Suppressor macrophage treated with lipopolysaccharide for 1 hour (primary cell): ENCODE data around the gene SCN5A.

Experiments
- DNase-seq, 3 donors: peaks; one replicate each; pipeline ENCODE4 v3.0.0-alpha.2; 2020 to 2022

The SCN5A gene

GRCh38 chr3:38647217-38647970, 2.1 kb downstream of the SCN5A start:
- DNase-seq: no peak

DNA sequence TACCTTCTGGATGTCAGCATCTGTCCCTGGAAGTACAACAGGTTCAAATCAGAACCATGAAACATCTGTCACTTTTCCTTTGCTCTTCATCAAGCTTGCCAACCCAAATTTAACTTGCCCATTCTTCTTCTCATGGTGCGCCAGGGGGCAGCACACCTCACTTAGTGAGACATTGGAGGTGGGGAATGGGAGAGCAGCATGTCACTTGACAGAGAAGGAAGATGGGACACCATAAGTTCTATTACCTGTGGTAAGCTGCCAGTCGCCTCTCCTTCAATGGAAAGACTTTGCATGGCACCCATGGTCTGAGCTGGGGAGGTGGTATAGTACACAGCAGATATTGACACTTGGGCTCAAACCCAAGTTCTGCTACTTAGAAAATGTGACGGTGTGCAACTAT, 2.9 kb downstream of the SCN5A start:
- DNase-seq: peak; percentile 39 to 57 (median 43)

DNA sequence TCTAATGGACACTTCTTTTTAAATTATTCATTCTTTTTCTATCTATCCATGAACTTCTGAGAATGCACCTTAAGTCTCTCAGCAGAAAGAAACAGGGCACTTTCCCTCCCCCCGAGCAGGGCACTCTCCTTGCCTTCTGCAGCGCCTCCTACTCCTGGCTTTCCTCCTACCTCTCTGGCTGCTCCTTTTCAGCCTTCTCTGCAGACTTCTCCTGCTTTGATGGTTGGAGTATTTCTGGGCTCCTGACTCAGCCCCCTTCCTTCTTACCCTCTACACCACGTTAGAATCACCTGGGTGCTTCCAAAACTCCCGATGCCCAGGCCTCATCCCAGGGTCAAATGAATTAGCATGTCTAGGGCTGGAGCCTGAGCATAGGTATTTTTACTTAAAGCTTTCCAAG, 3.4 kb downstream of the SCN5A start:
- DNase-seq: no peak

- DNase-seq: no peak
Observed at GRCh38 chr3:38645601-38646000, 3.9 kb downstream of the SCN5A start.

DNA sequence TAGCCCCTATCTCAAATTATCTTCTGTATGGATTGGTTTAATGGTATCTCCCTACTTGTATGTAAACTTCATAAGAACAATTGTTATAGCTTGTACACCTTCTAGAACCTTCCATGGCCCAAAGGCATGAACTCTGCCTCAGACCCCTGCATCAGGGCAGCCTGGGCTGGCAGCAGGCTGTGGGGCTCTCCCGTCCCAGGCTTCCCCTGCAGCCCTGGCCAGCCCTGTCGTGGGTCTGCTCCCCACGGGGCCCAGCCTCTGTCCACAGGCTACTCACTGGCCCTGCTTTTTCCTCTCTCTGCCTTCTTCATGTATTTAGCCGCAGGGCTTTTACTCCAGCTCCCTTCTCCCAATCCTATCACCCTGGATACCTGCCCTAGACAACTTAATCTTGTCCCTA, 4.4 kb downstream of the SCN5A start:
- DNase-seq: no peak

DNA sequence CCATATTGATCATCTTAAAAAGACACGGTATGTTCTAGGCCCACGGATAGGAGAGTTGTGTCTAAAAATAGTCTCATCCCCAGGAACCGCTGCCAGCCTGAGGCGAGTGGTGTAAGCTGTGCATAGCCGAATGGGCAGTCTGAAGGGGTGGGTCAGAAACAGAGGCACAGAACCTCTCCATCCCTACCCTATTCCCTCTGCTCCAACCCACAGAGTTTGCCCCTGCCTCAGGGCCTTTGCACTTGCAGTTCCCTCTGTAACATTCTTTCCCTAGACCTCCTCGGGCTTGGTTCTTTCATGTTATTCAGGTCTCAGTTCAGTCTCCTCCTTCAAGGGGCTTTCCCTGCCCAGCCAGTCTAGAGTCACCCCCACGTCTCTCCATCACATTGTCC, 4.8 kb downstream of the SCN5A start:
- no peak for DNase-seq

DNA sequence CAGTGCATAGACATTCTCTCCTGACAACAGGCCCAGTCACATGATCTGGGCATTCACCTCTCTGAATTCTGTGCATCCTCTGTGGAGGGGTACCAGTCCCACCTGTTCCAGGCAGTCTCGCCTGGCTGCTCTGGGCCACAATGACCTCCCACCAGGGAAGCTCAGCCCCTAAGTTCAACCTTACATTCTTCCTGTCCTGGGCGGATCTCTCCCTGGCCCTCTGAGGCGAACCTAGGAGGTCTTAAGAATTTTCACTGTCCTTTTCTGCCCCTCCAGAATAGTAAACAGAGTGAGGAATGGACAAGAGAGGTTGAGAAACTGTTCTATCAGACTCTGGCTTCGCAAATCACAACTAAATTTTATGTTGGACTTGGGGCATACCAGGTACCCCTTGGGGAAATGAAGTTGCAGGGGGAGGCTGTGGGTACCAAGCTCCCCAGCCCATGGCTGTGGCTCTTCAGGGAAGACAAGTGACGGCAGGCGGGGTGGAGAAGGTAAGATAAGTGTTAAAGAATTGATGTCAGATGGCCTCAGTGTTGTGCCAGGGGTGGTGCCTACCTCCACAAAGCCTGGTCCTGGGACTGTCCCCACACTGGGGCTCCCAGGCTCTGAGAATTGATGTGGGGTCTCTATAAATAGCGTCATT, 5.3 kb downstream of the SCN5A start:
- DNase-seq: no peak

DNA sequence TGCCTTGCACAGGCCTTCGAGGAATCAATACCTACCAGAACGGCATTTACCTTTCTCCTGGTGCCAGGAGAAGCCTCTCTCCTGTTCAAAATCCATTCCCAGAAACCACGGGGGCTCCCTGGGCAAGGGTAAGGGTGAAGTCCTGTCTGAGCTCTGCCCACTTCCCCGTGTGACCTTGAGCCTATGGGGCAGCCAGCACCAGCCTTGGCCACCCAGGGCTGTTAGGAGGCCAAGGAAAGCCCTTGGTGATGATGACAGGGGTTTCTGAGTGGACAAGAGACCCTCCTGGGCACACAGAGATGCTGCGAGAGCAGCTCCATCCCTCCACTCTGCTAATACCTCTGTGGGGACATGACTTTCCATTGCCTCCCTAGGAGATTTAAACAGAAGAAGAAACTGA, 5.9 kb downstream of the SCN5A start:
- no peak for DNase-seq

GRCh38 chr3:38643090-38643489, 6.4 kb downstream of the SCN5A start:
- DNase-seq: no peak

DNA sequence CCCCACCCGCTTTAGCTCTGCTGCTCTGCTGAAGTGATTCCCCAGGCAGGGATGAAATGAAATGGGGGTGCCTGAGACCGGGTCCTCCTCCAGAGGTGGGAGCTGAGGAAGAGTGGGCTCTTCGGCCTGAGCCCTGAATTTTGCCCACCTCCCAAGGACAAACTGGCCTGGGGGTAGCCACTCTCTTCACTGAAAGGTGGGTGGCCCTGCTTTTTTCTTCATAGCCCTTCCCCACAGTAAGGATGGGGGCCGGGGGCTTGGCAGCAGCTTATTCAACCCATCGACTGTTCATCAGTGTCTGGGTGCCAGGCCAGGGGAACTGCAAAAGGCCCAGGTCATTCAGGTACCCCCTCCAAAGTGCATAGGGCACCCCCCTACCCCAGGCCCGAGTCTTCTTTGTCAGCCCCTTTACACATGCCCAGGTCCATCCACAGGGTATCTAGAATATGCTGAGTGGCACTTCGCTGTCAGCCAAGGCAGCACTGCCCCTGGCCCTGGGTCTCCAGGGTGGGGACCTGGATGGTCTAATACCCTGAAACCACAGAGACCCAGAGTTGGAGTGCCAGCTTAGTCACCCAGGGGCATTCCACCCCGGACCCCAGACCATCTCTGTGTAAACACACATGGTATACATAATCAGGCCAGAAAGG, 7.9 kb downstream of the SCN5A start:
- DNase-seq: no peak

DNA sequence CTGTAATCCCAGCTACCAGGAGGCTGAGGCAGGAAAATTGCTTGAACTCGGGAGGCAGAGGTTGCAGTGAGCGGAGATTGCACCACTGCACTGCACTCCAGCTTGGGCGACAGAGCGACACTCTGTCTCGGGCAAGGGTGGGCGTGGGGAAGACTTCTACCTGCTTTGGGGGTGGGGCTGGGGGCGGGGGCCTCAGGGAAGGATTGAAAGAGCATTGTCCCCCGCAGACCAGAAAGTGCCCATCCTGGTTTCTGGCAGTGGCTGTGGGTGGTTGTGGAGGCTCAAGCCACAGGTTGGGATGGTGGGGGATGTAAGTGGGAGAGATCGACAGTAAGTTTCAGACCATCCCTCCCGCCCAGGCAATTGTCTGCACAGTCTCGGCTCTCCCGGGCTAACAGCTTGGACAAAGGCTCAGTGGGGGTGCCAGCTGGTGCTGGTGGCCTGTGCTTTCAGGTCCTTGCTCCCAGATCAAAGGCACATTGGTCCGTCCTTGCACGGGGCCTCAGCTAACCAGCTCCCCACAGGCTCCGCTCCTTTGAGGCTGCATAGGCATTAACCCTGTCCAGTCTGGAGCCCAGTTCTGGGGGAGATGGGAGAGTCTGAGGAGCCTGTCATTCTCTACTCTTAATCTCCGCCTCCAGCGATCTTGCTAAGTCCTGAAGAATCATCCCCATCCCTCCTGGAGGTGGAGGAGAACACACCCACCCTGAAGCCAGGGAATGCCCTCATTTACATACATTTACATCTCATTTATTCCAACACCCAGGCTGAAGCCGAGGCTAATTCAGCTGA, 8.6 kb downstream of the SCN5A start:
- no peak for DNase-seq

GRCh38 chr3:38638354-38638753, 11.1 kb downstream of the SCN5A start:
- no peak for DNase-seq

DNA sequence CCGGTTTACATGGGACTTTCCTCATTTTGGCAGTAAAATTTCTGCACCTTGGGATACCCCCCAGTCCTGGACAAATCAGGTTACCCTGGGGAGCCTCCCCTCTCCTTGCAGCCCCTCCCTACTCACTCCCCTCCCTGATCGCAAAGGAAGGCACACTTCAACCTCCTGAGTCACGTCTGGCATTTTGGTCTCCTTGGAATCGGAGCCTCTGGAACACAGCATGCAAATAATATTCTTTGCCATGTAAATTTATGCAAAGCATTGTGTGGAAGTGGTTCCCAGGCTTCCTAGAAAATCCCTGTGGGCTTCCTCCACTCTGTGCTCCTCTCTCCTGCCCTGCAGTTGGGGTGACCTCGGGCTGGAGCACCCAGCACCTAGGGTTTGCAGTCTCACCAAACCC, 11.6 kb downstream of the SCN5A start:
- no peak for DNase-seq

GRCh38 chr3:38636881-38637280, 12.6 kb downstream of the SCN5A start:
- no peak for DNase-seq

- DNase-seq: no peak
Observed at GRCh38 chr3:38636464-38636863, 13.0 kb downstream of the SCN5A start.

DNA sequence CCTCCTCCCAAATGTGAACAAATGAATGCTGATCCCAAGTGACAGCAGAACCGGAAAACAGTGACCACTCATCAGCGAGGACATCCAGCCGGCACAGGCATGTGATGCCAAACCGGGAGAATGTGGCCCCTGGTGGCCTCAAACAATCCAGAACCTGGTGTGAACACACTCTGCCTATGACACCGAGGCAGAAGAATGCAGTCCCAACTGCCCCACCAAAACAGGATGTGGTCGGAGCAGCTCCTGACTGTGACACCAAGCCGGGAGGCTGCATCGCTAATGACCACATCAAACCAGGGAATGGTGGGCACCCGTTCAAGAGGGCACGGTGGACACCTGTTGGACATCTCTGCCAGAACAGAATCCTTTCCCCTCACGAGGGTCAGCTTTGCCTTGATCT, 15.4 kb downstream of the SCN5A start:
- DNase-seq: no peak

DNA sequence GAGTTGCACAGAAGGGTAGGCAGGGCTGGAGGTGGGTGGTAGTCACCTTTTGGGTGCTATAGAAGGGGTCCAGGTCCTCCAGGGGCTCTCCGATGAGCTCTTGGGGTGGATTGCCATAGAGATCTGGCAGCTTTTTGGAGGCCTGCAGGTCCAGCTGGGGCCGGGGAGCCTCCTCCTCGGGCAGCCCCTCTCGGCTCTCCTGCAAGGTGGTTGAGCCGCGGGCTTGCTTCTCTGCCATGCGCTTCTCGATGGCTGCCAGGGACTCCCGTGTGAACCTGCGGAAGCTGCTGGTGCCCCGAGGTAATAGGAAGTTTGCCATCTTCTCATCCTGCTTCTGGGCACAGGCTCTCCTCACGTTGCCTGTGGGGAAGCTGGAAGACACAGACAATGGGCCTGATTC, 16.5 kb downstream of the SCN5A start:
- no peak for DNase-seq

- DNase-seq: no peak
Observed at GRCh38 chr3:38630606-38631005, 18.9 kb downstream of the SCN5A start.

DNA sequence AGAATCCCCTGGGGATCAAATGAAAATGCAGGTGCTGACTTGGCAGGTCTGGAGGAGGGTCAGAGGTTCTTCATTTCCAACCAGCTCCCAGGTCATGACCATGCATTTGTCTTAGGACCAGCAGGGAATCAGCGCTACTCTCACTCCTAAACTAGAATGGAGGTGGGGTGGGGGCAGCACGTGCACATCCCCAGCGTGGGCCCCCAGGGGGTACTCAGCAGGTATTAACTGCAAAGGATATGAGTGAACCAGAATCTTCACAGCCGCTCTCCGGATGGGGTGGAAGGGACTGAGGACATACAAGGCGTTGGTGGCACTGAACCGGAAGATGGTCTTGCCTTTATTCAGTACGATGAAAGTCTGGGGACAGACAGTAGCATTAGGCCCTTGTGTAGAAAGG, 19.4 kb downstream of the SCN5A start:
- DNase-seq: no peak

DNA sequence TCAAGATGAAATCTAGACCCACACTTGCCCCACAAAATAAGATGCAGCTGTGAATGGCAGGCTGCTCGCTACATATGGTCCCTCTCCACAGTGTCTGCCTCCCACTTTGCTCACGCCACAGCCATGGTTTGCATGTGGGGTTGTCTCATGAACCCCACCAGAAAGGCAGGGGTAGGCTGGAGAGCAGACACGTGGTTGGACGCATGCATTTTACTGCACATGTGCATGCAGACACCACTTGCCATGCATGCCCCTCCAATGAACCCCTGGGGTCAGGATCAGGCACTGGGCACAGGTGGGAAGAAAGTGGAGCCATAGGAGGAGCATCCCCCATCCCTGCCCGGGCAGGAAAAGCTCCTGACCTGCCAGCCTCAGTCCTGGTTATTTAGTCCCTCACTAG, 20.7 kb downstream of the SCN5A start:
- no peak for DNase-seq

- DNase-seq: peak in 1 of 3 donors; percentile 26
Observed at GRCh38 chr3:38627956-38628355, 21.5 kb downstream of the SCN5A start.

GRCh38 chr3:38626171-38626570, 23.3 kb downstream of the SCN5A start:
- DNase-seq: no peak

- no peak for DNase-seq
Observed at GRCh38 chr3:38623539-38623938, 25.9 kb downstream of the SCN5A start.

- DNase-seq: no peak
Observed at GRCh38 chr3:38622336-38622735, 27.2 kb downstream of the SCN5A start.
